Measurements from ENCODE around the gene SPACA4.
"Not testable (repeated sequence)": the region's sequence is repeated elsewhere in the genome, so short reads cannot be mapped to it uniquely, and the experiment has no call there.

The SPACA4 gene

DNA sequence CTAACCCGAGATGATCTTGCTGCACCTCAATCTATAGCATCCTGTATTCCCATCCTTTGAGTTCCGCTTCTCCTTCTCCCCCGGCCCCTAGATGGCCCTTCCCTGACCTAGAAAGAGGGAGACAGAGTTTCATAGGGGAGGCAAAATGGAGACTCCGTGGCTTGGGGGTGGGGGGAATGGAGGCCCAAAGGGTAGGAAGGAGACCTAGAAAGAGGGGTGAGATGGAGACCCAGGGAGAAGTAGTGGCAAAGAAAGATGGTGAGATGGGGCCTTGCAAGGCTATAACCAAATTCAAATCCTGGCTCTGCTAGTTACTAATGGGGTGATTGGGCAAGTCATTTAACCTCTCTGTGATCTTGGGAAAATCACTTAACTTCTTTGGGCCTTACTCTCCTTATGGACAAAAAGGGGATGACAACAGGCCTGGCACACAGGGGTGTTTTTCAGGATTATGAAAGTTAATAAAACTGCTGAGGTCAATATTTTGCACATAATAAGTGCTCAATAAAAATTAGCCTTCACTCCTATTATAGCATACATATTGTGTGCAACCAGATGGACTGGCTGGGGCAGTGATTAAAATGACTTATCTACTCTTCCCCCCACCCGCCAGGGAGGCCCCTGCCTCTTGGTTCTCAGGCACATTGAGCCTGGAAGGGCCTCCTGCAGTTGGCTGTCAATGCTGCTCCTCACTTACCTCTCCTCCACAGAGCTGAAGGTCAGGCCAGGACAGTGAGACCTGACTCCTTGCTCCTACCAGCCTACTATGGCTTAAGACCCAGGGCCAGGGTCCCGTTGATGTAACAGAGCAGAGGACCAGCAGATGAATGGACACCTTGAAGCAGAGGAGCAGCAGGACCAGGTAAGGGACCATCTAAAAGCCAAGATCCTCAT lies 13.4 kb downstream of the SPACA4 start:
- DNase-seq: no peak

GRCh38 chr19:48623556-48624066 lies 17.1 kb downstream of the SPACA4 start:
- no peak for DNase-seq

GRCh38 chr19:48624067-48624594 lies 17.6 kb downstream of the SPACA4 start:
- DNase-seq: peak; percentile 96

- no peak for DNase-seq
Observed at GRCh38 chr19:48624791-48625723, 18.5 kb downstream of the SPACA4 start.

DNA sequence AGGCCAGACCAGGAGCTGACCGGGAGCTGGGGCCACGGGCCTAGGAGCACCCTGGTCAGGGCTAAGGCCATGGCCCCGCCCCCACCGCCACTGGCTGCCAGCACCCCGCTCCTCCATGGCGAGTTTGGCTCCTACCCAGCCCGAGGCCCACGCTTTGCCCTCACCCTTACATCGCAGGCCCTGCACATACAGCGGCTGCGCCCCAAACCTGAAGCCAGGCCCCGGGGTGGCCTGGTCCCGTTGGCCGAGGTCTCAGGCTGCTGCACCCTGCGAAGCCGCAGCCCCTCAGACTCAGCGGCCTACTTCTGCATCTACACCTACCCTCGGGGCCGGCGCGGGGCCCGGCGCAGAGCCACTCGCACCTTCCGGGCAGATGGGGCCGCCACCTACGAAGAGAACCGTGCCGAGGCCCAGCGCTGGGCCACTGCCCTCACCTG lies 19.4 kb downstream of the SPACA4 start:
- no peak for DNase-seq

- no peak for DNase-seq
Observed at GRCh38 chr19:48627201-48627864, 20.8 kb downstream of the SPACA4 start.

- no peak for DNase-seq
Observed at GRCh38 chr19:48627865-48628314, 21.3 kb downstream of the SPACA4 start.

- DNase-seq: no peak
Observed at GRCh38 chr19:48628486-48629296, 22.1 kb downstream of the SPACA4 start.

GRCh38 chr19:48629297-48629598 lies 22.7 kb downstream of the SPACA4 start:
- no peak for DNase-seq

GRCh38 chr19:48629599-48630295 lies 23.2 kb downstream of the SPACA4 start:
- DNase-seq: peak; percentile 93

DNA sequence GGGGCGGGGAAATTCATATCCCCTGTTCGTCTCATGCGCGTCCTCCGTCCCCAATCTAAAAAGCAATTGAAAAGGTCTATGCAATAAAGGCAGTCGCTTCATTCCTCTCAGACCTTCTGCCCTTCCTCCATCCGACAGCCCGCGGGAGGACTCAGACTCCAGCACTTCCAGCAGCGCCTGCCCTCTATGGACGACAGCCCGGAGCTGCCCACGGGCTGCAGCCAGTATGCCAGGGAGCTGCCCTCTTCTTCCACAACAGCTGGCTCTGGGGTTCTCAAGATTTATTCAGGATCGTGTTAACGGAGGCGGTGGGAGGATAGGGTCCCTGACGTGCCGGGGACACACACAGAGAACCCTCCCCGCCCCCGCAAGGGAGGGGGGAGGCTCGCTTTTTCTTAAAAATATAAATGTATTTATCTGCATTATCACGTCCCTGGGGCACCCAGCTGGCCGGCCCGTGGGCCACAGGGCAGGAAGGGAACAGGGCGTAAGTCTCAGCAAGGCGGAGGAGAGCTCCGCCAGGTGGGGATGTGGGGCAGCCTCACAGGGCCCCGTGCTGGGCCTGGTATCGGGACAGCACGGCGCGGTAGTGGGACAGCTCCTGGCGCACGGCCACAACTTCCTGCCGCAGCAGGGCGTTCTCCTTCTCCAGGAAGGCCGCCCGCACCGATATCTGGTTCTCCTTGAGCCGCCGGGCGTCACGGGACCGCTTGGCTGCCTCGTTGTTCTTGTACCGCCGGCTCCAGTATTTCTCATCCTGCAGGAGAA lies 23.9 kb downstream of the SPACA4 start:
- DNase-seq: no peak

DNA sequence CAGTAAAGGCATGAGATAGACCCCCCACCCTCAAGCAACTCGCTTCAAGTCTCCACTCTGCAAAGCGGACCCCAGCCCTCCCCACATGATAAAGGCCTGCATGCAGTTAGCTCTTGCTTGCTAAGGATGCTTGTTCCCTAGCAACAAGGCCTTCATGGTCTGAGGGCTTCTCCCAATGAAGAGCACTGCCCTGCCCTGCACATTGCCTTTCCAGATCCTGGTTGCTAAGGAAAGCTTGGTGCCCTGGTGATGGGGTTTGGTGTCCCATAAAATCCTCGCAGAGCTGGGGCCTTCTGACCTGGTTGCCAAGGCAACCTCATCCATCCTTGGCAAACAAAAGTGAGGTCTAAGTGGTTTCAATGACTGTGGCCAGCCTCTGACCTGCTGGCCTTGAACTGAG lies 24.7 kb downstream of the SPACA4 start:
- no peak for DNase-seq

DNA sequence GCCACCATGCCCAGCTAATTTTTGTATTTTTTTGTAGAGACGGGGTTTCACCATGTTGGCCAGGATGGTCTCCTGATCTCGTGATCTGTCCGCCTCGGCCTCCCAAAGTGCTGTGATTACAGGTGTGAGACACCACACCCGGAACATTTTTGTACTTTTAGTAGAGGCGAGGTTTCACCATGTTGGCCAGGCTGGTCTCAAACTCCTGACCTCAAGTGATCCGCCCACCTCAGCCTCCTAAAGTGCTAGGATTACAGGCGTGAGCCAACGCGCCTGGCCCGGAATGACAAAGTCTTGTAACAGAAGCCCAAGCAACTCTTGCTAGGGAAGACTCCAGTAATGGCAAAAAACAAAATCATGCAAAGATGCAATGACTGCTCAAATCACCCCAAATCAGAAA lies 25.7 kb downstream of the SPACA4 start:
- DNase-seq: not testable (repeated sequence)

DNA sequence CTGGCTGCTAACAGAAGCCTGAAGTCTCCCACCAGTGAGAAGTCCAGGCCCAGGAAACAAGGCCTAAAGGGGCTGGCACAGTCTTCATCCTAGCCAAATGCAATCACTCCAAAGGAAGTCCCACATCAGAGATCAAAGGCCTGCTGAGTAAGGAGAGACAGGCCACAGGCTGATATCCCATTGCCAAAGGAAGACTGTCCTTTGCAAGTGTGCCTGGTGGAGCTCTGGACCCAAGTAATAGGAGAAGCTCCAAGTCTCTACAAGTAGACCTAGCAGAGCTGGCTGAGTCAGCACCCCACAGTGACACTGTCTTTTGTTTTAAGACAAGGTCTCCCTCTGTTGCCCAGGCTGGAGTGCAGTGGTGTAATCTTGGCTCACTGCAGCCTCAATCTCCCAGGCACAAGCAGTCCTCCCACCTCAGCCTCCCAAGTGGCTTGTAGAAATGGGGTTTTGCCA lies 26.2 kb downstream of the SPACA4 start:
- no peak for DNase-seq

DNA sequence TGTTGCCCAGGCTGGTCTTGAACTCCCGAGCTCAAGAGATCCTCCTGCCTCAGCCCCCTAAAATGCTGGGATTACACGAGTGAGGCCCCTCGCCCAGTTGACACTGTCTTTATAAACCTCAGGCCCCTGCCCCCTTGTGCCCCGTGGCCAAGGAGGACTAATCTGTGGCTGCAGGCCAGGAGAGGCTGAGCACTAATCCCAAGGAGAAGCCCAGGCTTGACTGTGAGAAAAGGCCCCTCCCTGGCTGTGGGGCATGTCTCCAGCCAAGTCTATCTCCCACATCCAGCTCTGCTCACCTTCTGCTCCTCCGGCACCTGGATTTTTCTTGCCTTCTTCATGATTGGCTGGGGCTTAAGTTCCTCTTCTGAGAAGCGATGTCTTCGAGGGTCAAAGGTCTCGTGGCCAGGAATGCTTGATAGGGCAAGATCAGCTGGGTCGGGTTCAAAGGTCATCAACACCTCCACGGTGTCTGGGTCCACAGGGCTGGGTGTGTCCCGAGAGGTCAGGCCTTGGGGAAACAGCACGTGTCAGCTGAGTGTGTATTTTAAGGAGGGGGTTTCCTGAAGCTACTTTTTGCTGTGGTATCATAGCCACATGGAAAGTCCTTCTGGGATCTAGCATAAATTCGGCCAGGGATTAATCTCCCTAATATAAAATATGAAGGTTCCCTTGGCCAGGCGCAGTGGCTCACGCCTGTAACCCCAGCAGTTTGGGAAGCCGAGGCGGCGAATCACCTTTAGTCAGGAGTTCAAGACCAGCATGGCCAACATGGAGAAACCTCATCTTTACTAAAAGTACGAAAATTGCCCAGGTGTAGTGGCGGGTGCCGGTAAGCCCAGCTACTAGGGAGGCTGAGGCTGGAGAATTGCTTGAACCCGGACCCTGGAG lies 26.9 kb downstream of the SPACA4 start:
- no peak for DNase-seq

DNA sequence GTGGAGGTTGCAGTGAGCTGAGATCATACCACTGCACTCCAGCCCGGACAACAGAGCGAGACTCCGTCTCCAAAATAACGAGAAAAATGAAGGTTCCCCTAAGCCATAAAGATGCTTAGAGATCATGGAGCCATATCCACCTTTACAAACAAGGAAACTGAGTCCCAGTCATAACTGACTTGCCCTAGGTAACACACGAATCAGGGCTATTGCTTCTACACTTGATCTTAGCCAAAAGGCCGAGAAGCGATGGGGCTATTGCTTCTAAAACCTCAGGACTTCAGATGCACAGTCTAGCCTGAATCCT lies 27.4 kb downstream of the SPACA4 start:
- DNase-seq: no peak

GRCh38 chr19:48634424-48635262 lies 28.1 kb downstream of the SPACA4 start:
- peak; percentile 87 for DNase-seq

- DNase-seq: no peak
Observed at GRCh38 chr19:48635263-48635965, 28.9 kb downstream of the SPACA4 start.
